ENCODE measurements around the gene CDC42EP1.
"Not testable (repeated sequence)": the region's sequence is repeated elsewhere in the genome, so short reads cannot be mapped to it uniquely, and the experiment has no call there.

Gene CDC42EP1

DNA sequence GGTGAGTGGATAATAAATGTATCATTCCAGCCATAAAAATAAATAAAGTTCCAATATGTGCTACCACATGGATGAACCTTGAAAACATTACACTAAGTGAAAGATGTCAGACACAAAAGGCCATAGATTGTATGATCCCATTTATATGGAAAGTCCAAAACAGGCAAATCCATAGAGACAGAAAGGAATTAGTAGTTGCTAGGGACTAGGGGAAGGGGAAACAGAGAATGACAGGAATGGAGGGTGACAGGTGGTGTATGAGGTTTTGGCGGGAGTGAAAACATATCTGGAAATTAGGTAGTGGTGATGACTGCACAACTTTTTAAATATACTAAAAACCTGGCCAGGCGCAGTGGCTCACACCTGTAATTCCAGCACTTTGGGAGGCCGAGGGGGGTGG is 25.8 kb upstream of the CDC42EP1 start:
- peak; percentile 91 for DNase-seq

DNA sequence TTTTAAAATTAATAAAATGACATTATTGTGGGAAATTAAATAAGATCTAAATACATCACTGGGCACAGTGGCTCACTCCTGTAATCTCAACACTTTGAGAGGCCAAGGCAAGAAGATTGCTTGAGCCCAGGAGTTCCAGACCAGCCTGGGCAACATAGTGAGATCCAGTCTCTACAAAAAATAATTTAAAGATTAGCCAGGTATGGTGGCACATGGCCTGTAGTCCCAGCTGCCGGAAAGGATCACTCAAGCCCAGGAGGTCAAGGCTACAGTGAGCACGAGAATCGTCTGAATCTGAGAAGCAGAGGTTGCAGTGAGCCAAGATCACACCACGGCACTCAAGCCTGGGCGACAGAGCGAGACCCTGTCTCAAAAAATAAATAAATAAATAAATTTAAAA is 25.1 kb upstream of the CDC42EP1 start:
- DNase-seq = no peak

DNA sequence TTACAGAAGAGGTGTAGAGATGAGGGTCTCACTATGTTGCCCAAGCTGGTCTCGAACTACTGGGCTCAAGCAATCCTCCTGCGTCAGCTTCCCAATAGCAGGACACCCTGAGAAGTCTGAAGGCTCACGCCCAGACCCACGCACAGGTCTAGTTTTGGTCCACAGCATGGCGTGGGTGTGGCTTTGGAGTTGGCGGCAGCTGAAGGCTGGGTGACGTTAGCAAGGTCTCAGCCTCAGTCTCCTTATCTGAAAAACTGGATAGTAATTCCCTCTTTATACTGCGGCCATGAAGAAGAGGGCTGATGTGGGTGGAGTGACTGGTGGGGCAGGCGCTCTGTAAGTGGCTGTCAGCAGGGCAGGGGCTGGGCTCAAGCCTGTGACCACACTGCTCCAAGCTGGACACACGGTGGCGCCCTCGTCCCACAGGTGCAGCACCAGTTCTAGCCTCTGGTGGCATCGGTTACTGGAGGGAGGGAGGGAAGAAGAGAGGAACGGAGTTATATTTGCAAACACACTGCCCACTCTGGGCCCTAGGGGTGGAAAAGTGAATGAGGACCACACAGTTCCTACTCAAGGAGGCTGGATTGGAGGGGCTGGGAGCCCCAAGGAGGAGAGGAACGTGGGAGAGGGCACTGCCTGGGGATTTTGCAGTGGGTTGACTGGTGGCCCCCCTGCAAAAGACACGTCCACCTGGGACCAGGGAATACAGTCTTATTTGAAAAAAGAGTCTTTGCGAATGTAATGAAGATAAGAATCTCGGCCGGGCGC is 21.5 kb upstream of the CDC42EP1 start:
- DNase-seq = peak; percentile 85

DNA sequence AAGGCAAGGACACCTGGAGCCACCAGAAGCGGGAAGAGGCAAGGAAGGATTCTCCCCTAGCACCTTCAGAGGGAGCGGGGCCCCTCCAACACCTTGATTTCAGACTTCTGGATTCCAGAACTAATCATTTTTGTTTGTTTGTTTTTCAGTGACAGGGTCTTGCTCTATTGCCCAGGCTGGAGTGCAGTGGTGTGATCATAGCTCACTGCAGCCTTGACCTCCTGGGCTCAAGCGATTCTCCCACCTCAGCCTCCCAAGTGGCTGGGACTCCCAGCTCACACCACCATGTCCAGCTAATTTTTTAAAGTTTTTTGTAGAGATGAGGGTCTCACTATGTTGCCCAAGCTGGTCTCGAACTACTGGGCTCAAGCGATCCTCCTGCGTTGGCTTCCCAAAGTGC is 20.5 kb upstream of the CDC42EP1 start:
- not testable (repeated sequence) for DNase-seq

DNA sequence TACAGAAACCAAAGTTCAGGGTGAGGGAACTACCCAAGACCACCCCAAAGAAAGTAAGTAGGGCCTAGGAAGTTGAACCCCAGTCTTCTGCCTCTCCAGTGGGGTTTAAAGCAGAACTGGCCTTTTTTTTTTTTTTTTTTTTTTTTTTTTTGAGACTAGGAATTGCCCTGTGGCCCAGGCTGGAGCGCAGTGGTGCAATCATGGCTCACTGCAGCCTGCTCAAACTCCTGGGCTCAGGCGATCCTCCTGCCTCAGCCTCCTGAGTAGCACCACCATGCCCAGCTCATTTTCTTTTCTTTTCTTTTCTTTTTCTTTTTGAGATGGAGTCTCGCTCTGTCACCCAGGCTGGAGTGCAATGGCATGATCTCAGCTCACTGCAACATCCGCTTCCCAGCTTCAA is 17.9 kb upstream of the CDC42EP1 start:
- DNase-seq = not testable (repeated sequence)

DNA sequence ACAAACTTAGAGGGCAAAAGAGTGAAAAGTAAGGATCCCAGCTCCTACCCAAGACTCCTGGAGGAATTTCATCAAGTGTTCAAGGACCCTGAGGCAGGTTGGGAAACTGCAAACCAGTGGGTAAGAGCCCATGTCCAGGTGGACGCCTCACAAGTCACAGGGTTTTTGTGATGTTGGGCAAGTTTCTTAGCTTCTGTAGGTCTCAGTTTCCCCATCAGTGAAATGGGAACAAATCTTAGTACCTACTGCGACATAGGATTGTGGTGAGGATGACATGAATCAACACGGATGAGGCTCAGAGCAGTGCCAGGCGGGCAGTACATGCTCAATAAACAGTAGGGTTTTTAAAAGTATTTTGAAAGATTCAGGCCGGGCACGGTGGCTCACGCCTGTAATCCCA is 17.3 kb upstream of the CDC42EP1 start:
- no peak for DNase-seq

DNA sequence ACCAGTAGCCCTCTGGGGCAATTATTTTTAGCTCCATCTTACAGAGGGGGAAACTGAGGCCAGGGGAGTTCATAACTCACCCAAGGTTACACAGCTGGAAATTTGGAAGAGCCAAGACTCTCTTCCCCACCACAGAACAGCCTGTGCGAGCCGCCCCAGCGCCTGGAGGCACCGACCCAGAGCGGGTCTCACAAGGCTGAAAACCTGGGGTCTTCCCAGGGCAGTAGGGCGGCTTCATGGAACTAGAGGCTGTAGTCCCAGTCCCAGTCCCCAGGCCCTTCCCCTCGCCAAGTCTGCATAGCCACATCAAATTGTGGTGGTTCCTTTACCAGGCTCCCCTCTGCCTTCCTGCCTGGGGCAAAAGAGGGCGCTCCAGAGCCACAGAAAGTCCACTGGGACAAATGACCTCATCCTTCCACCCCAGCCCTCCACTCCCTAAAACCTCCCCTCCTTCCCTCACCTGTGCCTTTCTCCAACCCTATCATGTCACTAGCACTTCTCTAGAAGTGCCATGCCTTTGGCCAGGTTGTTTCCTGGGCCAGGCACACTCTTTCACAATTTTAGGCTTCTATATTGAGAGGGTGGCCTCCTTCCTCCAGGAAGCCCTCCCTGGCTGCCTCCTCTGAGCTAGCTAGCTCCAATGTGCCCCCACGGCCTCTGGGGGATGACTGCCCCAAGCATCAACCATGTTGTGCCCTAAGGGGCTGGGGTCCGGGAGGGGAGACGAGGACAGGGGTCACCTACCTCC is 15.2 kb upstream of the CDC42EP1 start:
- peak; percentile 22 for DNase-seq

DNA sequence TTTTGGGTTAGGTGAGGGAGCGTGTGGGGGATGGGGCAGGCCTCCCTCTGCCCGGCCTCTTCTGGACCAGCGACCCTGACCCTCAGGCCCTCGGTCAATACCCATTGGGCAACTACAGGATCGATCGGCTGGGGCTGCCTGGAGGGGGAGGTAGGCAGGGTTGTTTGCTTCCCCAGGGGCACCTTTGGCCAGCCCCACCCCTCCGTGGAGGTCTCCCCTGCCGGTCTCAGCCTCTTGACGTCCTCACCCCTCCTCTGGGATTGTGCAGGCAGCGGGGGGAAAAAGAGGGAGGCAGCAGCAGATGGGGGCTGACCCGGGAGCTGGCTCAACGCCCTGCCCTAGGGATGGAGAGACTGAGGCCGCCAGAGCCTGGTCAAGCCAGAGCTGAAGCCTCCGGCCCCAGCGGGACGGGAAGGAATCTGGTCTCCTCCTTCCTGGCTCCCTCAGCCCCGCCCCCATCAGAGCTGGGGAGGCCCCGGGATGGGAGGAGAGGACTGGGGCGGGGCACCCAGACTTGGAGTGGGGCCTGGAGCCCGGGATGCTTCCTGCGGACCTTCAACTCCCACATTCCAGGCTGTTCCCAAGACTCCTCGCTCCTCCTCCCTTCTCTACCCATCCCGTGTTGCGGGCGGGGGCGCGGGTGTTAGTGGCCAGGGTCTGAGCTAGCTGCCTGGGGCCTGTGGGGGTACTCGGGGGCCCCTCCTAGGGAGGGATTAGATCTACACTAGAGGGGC is 14.4 kb upstream of the CDC42EP1 start:
- no peak for DNase-seq

DNA sequence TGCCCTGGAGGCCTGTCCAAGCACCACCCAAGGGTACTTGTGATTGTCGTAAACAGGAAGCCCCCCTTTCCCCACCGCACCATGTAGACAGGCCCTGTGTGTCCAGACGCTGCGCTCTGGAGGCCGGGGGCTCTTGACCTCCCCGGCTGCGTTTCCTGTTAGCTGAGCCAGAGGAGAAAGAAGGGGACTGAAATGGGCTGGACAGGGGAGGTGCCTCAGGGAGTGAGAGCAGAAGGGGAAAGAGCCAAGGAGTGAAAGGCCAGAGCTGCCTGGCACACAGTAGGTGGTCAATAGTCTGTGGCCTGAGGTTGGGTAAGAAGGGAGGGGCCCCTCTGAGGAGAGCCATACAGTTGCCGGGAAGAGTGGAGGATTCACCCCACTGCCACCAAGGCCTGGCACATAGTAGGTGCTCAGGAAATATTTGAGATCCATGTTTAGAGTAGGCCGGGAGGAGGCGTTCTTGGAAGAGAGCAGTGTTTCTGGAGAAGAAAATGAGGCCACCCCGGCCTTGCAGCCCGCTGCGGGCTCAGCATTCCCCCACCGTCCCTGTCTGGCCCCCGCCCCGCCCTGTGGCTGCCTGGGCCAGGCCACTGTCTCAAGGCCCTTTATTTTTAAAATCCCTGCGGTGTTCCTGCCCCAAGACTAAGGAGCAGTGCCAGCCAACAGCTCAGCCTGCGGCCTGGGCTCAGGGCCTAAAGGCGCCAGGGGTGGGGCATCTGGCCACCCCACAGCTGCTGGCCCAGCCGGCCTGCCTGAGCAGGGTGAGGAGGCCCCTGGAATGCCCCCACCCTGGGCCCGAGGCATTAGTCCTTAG is 13.6 kb upstream of the CDC42EP1 start:
- DNase-seq = no peak

DNA sequence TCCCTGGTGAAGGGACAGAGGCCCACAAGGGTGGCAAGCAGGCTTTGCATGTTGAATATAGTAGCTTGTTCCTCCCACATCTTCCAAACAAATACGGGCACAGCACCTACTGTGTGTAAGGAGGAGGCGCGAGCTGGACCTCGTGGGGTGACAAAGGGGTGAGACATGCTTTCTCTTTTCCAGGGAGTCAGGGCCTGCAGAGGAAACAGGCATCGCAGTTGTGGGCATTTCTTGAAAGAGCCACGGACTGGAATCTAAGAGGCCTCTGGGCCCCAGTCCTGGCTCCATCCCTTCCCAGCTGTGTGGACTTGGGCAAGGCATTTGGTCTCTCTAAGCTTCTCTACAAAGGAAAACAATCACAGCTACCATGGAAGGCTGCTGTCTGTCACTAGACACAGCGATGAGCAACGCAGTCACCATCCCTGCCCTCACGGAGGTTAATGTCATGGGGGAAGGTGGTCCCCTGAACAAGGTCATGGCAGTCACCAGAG is 13.0 kb upstream of the CDC42EP1 start:
- DNase-seq = no peak

DNA sequence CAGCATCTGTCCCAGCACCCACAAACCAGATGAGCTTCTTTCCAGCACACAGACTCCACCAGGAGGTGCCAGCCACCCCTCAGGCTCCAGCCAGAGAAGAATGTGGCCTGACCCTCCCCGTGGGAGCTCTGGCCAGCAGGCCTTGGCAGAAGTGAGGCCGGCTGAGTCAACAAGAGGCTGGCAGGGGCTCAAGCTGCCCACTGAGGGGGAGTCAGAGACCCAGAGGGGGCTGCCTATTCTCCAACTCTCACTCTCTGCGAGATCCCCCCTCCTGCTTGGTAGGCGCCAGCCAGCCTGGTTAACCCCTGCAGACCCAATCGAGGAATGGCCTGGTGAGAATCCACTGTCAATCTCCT is 10.6 kb upstream of the CDC42EP1 start:
- DNase-seq = no peak

DNA sequence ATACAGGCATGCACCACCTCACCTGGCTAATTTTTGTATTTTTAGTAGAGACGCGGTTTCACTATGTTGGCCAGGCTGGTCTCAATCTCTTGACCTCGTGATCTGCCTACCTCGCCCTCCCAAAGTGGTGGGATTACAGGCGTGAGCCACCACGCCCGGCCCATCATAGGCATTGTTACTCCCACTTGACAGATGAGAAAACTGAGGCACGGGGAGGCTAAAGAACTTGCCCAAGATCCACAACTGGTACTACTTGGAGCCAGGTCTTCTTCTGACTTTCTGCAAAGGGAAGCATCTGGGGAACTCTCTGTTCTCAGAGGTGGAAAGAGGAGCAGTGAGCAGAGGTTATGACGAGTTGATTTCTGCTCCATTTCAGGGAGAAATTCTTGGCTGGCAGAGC is 9.4 kb upstream of the CDC42EP1 start:
- DNase-seq = not testable (repeated sequence)

DNA sequence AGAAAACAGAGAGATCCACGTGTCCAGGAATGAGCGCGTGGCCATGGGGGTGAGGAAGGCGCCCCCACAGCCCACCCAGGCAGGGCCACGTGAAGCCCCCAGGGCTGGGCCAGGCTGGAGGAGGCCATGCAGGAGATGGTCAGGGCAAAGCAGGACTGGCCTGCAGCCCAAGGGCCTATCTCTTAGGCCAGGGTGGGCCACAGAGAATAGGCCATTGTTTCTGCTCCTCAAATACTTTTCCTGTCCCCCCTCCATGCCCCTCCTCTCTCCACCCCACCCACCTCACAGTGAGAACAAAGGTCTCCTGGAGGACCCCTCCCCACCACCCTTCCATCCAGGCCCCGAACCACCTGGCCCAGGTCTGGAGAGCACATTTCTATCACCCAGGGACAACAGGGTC is 8.3 kb upstream of the CDC42EP1 start:
- no peak for DNase-seq

DNA sequence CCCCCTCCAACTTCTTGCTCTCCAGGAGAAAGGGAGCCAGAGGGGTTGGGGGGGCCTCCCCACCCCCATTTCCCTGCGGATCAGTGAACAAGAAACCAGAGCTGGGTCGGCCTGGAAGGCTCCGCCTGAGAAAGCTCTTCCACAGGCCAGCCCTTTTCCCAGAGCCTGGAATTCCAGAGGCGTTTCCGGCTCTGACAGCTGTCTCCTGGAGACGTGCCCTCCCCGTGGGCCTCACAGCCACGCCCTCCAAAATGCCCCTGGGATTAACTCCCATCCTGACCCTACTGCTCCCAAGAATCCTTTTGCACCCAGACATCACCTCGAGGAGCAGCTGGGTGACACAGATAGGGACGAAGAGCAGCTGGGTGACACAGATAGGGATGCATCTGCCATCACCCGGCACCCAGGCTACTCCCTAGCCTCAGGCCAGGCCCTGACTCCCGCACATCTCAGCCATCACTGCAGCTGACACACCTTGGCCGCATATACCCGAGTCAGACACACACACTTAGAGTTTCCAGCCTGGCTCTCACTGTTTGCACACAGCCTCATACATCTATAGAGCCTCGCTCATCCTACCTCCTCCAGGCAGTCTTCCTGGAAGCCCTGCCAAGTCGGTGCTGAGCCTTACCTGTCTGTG is 7.6 kb upstream of the CDC42EP1 start:
- no peak for DNase-seq

DNA sequence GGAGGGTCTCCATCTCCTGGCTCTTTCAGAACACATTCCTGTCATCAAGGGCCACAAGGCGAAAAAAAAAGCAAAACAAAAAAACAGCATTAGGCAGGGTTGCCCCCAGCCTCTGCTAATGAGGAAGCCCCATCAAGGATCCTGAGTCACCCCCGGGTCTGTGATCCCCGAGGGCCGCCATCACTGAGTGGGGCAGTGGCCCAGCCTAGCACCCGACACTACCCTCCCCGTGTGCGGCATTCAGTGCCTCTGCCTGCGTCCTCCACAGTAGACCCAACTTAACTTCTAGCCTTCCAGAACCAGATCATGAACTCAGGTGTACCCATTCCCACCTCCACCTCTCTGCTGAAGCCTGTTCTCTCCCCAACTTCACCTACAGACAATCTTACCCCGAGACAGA is 6.6 kb upstream of the CDC42EP1 start:
- no peak for DNase-seq

DNA sequence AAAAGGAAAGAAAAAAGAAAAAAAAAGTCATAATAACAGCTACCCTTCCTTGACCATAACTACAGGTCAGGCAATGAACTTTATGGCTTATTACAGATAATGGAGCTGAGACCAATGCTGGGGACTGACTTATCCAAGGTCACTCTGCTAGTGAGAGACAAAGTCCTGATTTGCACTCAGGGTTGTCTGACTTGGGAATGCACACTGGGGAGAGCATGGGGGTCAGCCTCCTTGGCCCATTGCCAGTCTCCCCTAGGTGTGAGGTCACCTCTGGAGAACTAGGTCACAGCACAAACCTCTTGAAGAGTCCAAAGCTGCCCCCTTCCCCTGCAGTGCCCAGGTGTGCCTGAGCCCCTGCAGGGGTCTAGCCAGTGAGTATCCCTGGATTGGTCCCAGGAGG is 5.3 kb upstream of the CDC42EP1 start:
- no peak for DNase-seq

DNA sequence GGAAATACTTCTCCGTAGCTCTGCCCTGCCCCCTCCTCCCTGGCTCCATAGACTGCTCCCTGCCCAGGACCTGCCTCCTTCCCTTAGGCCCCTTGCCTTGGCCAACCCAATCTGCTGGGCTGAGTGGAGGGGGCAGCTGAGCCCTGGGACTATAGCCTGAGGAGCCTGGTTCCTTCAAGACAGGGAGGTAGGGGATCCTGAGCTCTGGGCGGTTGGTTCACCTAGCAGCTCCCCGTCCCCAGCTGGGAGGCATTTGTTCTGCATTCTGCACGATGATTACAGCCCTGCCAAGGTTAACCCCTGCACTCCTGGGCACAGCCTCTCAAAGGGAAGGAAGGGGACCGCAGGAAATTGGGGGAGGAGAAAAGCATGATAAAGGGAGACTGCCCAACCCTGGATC is 3.6 kb upstream of the CDC42EP1 start:
- no peak for DNase-seq

DNA sequence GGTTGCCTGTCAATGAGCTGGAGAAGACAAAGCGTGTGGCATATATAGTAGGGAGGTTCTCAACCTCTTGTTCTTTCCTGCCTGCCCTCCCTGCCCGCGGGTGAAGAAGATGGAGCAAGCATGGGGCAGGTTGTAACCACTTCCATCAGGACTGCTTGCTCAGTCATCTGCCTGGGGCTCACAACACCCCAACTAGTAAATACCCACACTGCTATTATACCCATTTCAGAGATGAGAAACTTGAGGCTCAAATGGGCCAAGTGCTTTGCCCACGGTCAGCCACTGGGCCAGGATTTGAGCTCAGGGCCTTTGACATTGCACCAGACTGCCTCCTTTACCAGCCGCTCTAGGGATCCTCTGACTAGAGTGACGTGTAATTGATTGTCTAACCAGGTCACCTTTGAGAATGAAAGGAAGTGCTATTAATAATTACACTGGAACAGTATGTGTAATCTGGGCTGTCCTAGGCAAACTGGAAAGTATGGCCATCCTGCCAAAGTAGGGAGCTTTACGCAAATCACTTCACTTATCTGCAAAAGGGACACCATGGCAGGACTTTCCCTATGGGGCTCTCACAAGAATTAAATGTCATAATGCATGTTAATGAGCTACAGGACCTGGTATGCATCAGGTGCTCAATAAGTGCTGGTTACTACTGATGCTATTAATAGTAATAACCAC is 2.8 kb upstream of the CDC42EP1 start:
- no peak for DNase-seq

DNA sequence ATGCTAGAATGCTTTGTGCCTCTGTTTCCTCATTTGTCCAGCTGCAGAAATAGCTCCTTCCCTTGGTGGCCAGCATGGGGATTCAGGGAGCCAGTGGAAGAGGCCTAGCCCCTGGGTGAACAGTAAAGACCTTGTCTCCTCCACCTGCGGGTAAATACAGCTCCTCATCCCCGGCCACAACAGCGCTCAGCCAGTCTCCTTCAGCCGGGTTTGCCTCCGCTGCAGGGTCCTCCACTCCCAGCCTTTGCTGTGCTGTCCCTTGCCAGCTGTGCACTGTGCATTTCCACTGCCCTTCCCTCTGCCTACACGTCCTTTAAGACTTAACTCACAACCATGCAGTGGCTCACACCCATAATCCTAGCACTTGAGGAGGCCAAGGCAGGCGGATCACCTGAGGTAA is 1.5 kb upstream of the CDC42EP1 start:
- DNase-seq = no peak

DNA sequence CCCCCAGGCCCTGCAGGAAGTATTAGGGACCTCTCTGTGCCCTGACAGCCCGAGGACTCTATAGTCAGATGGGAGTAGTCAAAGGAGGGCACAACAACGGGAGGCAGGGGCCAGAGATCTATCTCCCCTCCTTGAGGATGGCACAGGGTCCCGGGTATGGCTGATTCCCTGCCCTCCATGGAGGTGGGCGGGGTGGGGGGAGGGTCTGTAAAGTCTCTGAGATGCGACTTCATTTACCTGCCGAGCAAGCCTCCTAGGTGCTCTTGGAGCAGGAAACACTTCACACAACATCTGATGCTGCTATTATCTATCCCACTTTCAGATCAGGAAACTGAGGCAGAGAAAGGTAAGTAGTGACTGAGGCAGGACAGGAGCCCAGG is 769 bp upstream of the CDC42EP1 start:
- no peak for DNase-seq

DNA sequence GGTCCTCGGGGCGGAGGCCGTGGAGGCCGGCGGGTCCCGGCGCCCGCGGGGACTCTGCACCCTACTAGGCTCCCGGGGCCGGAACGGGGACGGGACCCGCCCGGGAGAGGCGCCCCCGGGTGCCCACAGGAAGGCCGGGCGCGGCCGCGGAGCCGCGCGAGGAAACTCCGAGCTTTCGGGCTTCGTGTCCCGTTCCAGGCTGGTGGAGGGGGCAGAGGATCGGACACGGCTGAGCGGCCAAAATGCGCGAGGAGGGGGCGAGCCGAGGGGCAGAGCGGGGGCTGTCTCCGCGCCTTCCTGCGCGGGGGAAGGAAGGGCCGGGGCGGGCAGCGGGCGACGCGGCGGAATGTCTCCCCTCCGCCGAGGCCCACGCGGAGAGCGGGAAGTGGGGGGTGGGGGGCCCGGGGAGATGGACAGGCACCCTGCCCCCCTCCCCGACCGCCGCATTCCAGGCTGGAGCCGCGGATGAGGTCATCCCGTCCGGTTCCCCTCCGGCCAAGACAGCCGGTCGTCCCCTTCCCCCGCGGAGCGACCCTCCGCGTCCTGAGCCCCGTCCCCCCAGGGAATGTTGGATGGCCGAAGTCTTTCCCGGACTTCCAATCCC is 430 bp downstream of the CDC42EP1 start:
- DNase-seq = no peak

All from NCI-H1694 treated with DMSO at 0.1 percent for 48 hours (cell line).